GM12878 (cell line): ENCODE results near the gene KIF20B. TPM values are rescaled to one million over a fixed set of nuclear protein-coding genes. Genes with fewer than 3 reads are reported as not detected.

Experiments used
- ATAC-seq: fragments of 200-7000 bp; cut with Tn5 transposase; 3 replicates; pipeline ENCODE4 v1.9.1; 2020; ENCODE audit warnings: mild to moderate bottlenecking, moderate library complexity
- BruUV-seq: library from RNA; stranded (reverse); fragments of 400-500 nt; replicated peaks from 2 replicates; lab custom pipeline; 2021; lab: Mats Ljungman, UMichigan
- CTCF ChIA-PET: fragments of 300-600 bp; sonication (Branson Sonifier 250); formaldehyde crosslinking; extraction: SDS; loops from one replicate; lab custom pipeline; 2021; ENCODE audit warnings: inconsistent platforms; lab: Yijun Ruan, JAX
- POLR2A ChIA-PET: fragments of 350-600 bp; formaldehyde crosslinking; extraction: SDS; loops from one replicate; lab custom pipeline; 2021; ENCODE audit warnings: inconsistent platforms; lab: Charles Lee
- RAD21 ChIA-PET: fragments of 300-600 bp; sonication (Branson Sonifier 250); formaldehyde crosslinking; loops from one replicate; lab custom pipeline; 2023; ENCODE audit warnings: antibody characterized with exemption; ENCODE audit not compliant: unreplicated experiment; lab: Charles Lee
- SMC1A ChIA-PET: fragments of 300-600 bp; sonication (Branson Sonifier 250); formaldehyde crosslinking; loops from one replicate; lab custom pipeline; 2023; ENCODE audit not compliant: unreplicated experiment, uncharacterized antibody; lab: Charles Lee
- DNase-seq: peaks from one replicate; pipeline ENCODE4 v3.0.0-alpha.2; 2011; ENCODE audit warnings: low read depth, low spot score
- FAIRE-seq: peaks from 3 replicates; lab custom pipeline; 2011; peaks lifted over from hg19 to GRCh38; lab: Jason Lieb, UNC
- H2AFZ ChIP-seq: 2 replicates; pipeline ENCODE4 v1.6.0; 2011; ENCODE audit warnings: low read depth, low read length, control low read depth; ENCODE audit not compliant: control insufficient read depth
- H3K27ac ChIP-seq: 2 replicates; pipeline ENCODE4 v1.5.1; 2011; ENCODE audit warnings: control low read depth; ENCODE audit not compliant: control insufficient read depth, insufficient read depth
- H3K27me3 ChIP-seq, 2 experiments: replicated peaks in 1 of 2; 2 replicates each; pipeline versions ENCODE4 v1.6.0 to v1.6.1; 2011; ENCODE audit warnings: low read length in 1 of 2; ENCODE audit not compliant: control insufficient read depth in 2 of 2, insufficient read depth in 2 of 2
- H3K36me3 ChIP-seq, 2 experiments: 2 replicates each; pipeline ENCODE4 v1.5.1; 2011; ENCODE audit warnings: low read length in 1 of 2; ENCODE audit not compliant: control insufficient read depth in 2 of 2, insufficient read depth in 2 of 2
- H3K4me1 ChIP-seq: 2 replicates; pipeline ENCODE4 v1.6.1; 2011; ENCODE audit warnings: mild to moderate bottlenecking, low read length, moderate library complexity, mixed read lengths; ENCODE audit not compliant: control insufficient read depth, insufficient read depth
- H3K4me2 ChIP-seq: 2 replicates; pipeline ENCODE4 v1.6.0; 2011; ENCODE audit warnings: control low read depth; ENCODE audit not compliant: control insufficient read depth, insufficient read depth
- H3K4me3 ChIP-seq: fragments of 200-600 bp; sonication (generic); 2 replicates; pipeline ENCODE4 v1.5.1; 2016
- H3K79me2 ChIP-seq: 2 replicates; pipeline ENCODE4 v1.6.0; 2011; ENCODE audit warnings: low read length; ENCODE audit not compliant: control insufficient read depth, insufficient read depth
- H3K9ac ChIP-seq: 2 replicates; pipeline ENCODE4 v1.8.0; 2011; ENCODE audit warnings: low read length, control low read depth, mixed read lengths; ENCODE audit not compliant: control insufficient read depth, insufficient read depth
- H3K9me3 ChIP-seq: replicated peaks from 3 replicates; pipeline ENCODE4 v1.5.1; 2011; ENCODE audit warnings: mild to moderate bottlenecking, low read length; ENCODE audit not compliant: control insufficient read depth, insufficient read depth
- H4K20me1 ChIP-seq: 2 replicates; pipeline ENCODE4 v1.6.0; 2011; ENCODE audit not compliant: control insufficient read depth, insufficient read depth
- BMI1 ChIP-seq: fragments of 450-650 bp; IDR thresholded peaks from 2 replicates; pipeline ENCODE4 v1.6.1; 2016; ENCODE audit warnings: mild to moderate bottlenecking, moderate library complexity, borderline replicate concordance
- BRCA1 ChIP-seq: IDR thresholded peaks from 2 replicates; pipeline ENCODE4 v1.6.1; 2011; ENCODE audit warnings: low read depth, low read length, improper control_type of control experiment
- FOXM1 ChIP-seq: IDR thresholded peaks from 2 replicates; pipeline ENCODE4 v1.6.1; 2012; ENCODE audit warnings: low read depth, mild to moderate bottlenecking, inconsistent platforms, low read length, moderate library complexity
- IRF4 ChIP-seq: IDR thresholded peaks from 2 replicates; pipeline ENCODE4 v1.6.1; 2011; ENCODE audit warnings: low read depth, low read length
- NFYA ChIP-seq: IDR thresholded peaks from 2 replicates; pipeline ENCODE4 v1.6.1; 2011; ENCODE audit warnings: low read depth, mild to moderate bottlenecking, low read length, improper control_type of control experiment, borderline replicate concordance
- SIX5 ChIP-seq: IDR thresholded peaks from 2 replicates; pipeline ENCODE4 v1.6.1; 2011; ENCODE audit warnings: mild to moderate bottlenecking, low read depth, low read length, moderate library complexity; ENCODE audit not compliant: severe bottlenecking
- YY1 ChIP-seq: IDR thresholded peaks from 2 replicates; pipeline ENCODE4 v1.6.1; 2011; ENCODE audit warnings: low read depth, mild to moderate bottlenecking, low read length
- WGBS: methylation state at CpG from one replicate; pipeline ENCODE4 v1.1.6; 2016; ENCODE audit warnings: low lambda C conversion rate; ENCODE audit not compliant: insufficient replicate concordance, insufficient coverage; ENCODE audit errors: missing lambda C conversion rate; 5-methylcytosine and 5-hydroxymethylcytosine counted together
- in situ Hi-C: fragments of 300-500 bp; cut with MboI; formaldehyde crosslinking; loops from 9 replicates; pipeline ENCODE4 v1.14.3; 2018; ENCODE audit warnings: mixed read lengths
- intact Hi-C: fragments of 100-400 bp; cut with micrococcal nuclease; formaldehyde crosslinking; loops from one replicate; pipeline ENCODE4 v1.14.2; 2022; ENCODE audit not compliant: unreplicated experiment
- polyA plus RNA-seq, 11 experiments: library from polyadenylated mRNA; depleted of rRNA in 4 of 11; unstranded in 6 of 11; stranded (reverse) in 5 of 11; fragments of >200 nt; fragmentation: Nextera tagmentation in 4 of 11; fragmentation: Illumina TruSeq in 1 of 11; extraction: Ambion mirVana in 4 of 11; extraction: Trizol in 1 of 11; gene quantifications; 1 replicate in 1 of 11; 2 replicates in 10 of 11; pipeline versions ENCODE4 v1.2.1 to v1.2.3, GENCODE V29; 2011 to 2016; ENCODE audit warnings: inconsistent platforms in 2 of 11, missing spikeins in 2 of 11, low read depth in 1 of 11
- total RNA-seq, 4 experiments: library from RNA; depleted of rRNA in 3 of 4; stranded (reverse); fragments of >200 nt in 3 of 4; fragmentation: Illumina TruSeq in 1 of 4; extraction: Trizol in 1 of 4; gene quantifications; 2 replicates each; pipeline versions ENCODE4 v1.2.1 to v1.2.3, GENCODE V29; 2013 to 2021
- TF ChIP-seq, protein P1 (sequence below): IDR thresholded peaks from 2 replicates; pipeline ENCODE4 v1.6.1; 2012; ENCODE audit warnings: low read length, inconsistent platforms

Gene KIF20B
- total and polyA plus RNA-seq, 10 of the 15 experiments (the other 5 are each of a cell fraction or from before 2014, with no cell fraction given): 15.6 to 67.7 (median 44.3) TPM

DNA sequence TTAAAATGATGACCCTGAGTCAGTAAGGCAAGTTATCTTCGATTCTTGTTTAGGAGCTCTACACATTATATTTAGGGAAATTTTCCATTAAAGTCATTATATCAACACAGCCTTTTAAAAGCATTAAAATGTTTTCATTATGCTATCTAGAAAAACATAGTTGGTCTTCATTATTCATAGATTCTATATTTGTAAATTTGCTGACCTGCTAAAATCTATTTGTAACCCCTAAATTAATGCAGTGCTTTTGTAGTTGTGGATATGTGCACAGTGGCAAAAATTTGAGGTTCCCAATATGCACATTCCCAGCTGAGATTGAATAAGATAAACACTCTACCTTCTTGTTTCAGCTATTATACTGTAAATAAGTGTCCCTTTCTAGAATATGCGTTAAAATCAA, 81.1 kb downstream of the KIF20B start:
- no peak overlapping the region for H2AFZ ChIP-seq
- no peak for ATAC-seq
- TF ChIP-seq YY1 (no peak), BRCA1 (no peak), FOXM1 (no peak), BMI1 (no peak), NFYA (no peak)
- TF ChIP-seq, all 136 proteins: peak for 0
- 96% methylated on average over 2 of the region's 2 CpGs for WGBS
- POLR2A ChIA-PET: interaction anchor here (0.5 kb wide), 1 partner anchor 1456 kb away, joined by 8 read pairs; no protein-coding TSS in a partner anchor
- DNase-seq (no peak), FAIRE-seq (no peak)
- H3K4me3 ChIP-seq: no peak overlapping the region
- RAD21 ChIA-PET: interaction anchor here (1.2 kb wide), 1 partner anchor 81 kb away, joined by 3 read pairs; the partner anchor contains the start of gene KIF20B
- H3K27me3 ChIP-seq: no peaks in the 10 kb centered on the region
- SMC1A ChIA-PET: interaction anchor here (0.6 to 4.1 kb wide), 5 partner anchors 10 to 507 kb away, joined by 3 to 21 read pairs (median 3); no protein-coding TSS in a partner anchor
- no peaks in the 10 kb centered on the region for H4K20me1 ChIP-seq
- no peaks in the 10 kb centered on the region for H3K9me3 ChIP-seq
- no peaks in the 10 kb centered on the region; a peak in 2 of 4 replicates for H3K36me3 ChIP-seq
- H3K27ac ChIP-seq: no peak overlapping the region
- CTCF ChIA-PET: interaction anchor here (0.6 kb wide), 1 partner anchor 973 kb away, joined by 3 read pairs; no protein-coding TSS in a partner anchor
- no peaks in the 10 kb centered on the region for H3K4me1 ChIP-seq
- H3K9ac ChIP-seq: no peak overlapping the region
- in situ Hi-C loops (no loop called here), intact Hi-C loops (no loop called here)
- H3K4me2 ChIP-seq: no peak overlapping the region
- BruUV-seq: no TSS peak
- H3K79me2 ChIP-seq: no peaks in the 10 kb centered on the region

DNA sequence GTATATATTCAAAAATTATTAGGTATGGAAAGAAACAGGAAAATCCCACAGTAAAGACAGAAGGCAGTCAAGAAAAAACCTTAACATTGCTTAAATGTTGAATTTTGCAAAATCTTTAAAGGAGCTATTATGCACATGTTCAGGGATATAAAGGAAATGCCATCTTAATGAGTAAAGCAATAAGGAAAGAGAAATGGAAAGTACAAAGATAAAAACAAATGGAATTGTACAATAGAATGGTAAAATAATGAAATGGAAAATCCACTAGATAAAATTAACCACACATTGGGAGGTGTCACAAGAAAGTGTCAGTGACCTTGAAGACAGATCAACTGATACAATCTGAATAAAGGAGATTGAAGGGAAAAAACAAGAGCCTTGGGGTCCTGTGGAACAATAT, 82.0 kb downstream of the KIF20B start:
- TF ChIP-seq SIX5 (no peak), IRF4 (no peak)
- TF ChIP-seq, protein P1, sequence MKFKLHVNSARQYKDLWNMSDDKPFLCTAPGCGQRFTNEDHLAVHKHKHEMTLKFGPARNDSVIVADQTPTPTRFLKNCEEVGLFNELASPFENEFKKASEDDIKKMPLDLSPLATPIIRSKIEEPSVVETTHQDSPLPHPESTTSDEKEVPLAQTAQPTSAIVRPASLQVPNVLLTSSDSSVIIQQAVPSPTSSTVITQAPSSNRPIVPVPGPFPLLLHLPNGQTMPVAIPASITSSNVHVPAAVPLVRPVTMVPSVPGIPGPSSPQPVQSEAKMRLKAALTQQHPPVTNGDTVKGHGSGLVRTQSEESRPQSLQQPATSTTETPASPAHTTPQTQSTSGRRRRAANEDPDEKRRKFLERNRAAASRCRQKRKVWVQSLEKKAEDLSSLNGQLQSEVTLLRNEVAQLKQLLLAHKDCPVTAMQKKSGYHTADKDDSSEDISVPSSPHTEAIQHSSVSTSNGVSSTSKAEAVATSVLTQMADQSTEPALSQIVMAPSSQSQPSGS: no peak
- no peaks in the 10 kb centered on the region for H3K4me1 ChIP-seq
- H4K20me1 ChIP-seq: no peaks in the 10 kb centered on the region
- H3K9me3 ChIP-seq: no peaks in the 10 kb centered on the region
- POLR2A ChIA-PET: no interaction called here
- no TSS peak for BruUV-seq
- no peak for FAIRE-seq
- in situ Hi-C loops (no loop called here), intact Hi-C loops (no loop called here)
- H3K9ac ChIP-seq: no peak overlapping the region
- H3K27ac ChIP-seq: no peak overlapping the region
- SMC1A ChIA-PET: interaction anchor here (0.9 to 4.1 kb wide), 4 partner anchors 11 to 45 kb away, joined by 3 to 21 read pairs (median 4); no protein-coding TSS in a partner anchor
- no peaks in the 10 kb centered on the region for H3K79me2 ChIP-seq
- H3K27me3 ChIP-seq: no peaks in the 10 kb centered on the region
- ATAC-seq: no peak
- CTCF ChIA-PET: no interaction called here
- RAD21 ChIA-PET: interaction anchor here (1.2 to 1.4 kb wide), 2 partner anchors 10 to 82 kb away, joined by 3 to 4 read pairs; partner anchors contain the start of gene KIF20B
- no peak for DNase-seq
- H3K36me3 ChIP-seq: no peaks in the 10 kb centered on the region; a peak in 2 of 4 replicates
- no peak overlapping the region for H3K4me3 ChIP-seq
- no peak overlapping the region for H3K4me2 ChIP-seq
- no peak overlapping the region for H2AFZ ChIP-seq
